Colonic mucosa (tissue), 4 donors: ENCODE results near the gene OCIAD1. TPM values are rescaled to one million over a fixed set of nuclear protein-coding genes. Genes with fewer than 3 reads are reported as not detected.

Experiments
- DNase-seq: peaks from one replicate; pipeline ENCODE4 v3.0.0-alpha.2; 2020
- H3K27ac ChIP-seq: fragments of 200-600 bp; one replicate; pipeline ENCODE4 v1.8.0; 2021
- H3K27me3 ChIP-seq: fragments of 200-600 bp; one replicate; pipeline ENCODE4 v1.8.0; 2021
- H3K36me3 ChIP-seq: fragments of 200-600 bp; one replicate; pipeline ENCODE4 v1.8.0; 2021
- H3K4me1 ChIP-seq: fragments of 200-600 bp; one replicate; pipeline ENCODE4 v1.8.0; 2021; ENCODE audit warnings: mild to moderate bottlenecking
- H3K4me3 ChIP-seq: fragments of 200-600 bp; one replicate; pipeline ENCODE4 v1.8.0; 2021
- H3K9ac ChIP-seq, 2 donors: one replicate each; pipeline ENCODE4 v1.7.0; 2013; ENCODE audit warnings: control low read depth in 2 of 2, low read depth in 2 of 2, low read length in 2 of 2
- H3K9me3 ChIP-seq: fragments of 200-600 bp; one replicate; pipeline ENCODE4 v1.8.0; 2021
- intact Hi-C: fragments of 100-400 bp; cut with DNase I; formaldehyde crosslinking; loops from one replicate; pipeline ENCODE4 v1.14.1; 2022
- total RNA-seq, 2 donors: library from RNA; stranded (reverse); fragmentation: NEBNext Ultra II Directional in 1 of 2; extraction: Animal tissue kit (Norgen Biotek cat#: 25700) in 1 of 2; gene quantifications; one replicate each; pipeline ENCODE4 v1.2.1, GENCODE V29; 2021
- TF ChIP-seq, protein P1 (sequence below): fragments of 200-600 bp; IDR thresholded peaks from one replicate; pipeline ENCODE4 v1.8.0; 2022; ENCODE audit warnings: antibody characterized with exemption, mild to moderate bottlenecking
- donor health status: healthy.
- donor health status: DM: no; HTN: no; CAD: no.
- donor health status: DM: no; HTN: no; CAD: no.

The OCIAD1 gene
- total RNA-seq, 2 donors from 2014 or later, result 120 to 131 TPM

DNA sequence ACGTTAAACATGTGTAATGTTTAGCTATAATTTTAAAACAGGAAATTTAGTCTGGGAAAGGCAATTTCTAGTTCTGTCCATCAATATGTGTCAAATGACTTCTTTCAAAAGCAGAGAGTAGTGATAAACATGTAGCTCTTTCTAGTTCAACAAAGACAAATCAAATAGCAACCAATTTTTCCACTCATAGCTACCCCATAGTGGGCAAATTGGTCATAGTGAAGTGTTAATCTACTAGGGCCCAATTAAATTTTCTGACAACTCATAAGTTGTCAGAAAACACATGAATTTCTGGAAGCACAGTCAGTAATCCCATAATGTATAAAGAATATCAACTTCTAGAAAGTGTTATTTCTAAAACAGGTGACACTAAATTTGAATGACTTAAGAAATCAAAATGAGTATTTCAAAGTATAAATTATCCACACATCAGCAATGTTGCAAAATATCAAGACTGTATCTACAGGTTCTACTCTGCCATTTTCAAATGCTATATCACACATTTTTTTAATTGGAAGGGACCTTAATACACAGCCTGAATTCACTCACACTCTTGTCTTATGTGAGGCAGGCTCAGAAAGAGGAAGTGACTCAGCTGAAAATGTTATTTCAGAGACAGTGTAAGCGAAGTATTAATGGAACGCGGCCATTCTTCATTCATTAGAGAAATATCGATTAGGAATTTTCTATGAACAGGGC, 68.0 kb downstream of the OCIAD1 start:
- intact Hi-C loops, result no loop called here
- DNase-seq, result no peak
- Histone ChIP-seq H3K4me1 (no peaks in the 10 kb centered on the region), H3K9me3 (no peaks in the 10 kb centered on the region), H3K4me3 (no peak overlapping the region), H3K27me3 (no peaks in the 10 kb centered on the region), H3K9ac (no peak overlapping the region), H3K27ac (no peak overlapping the region), H3K36me3 (no peaks in the 10 kb centered on the region)
- TF ChIP-seq, protein P1, sequence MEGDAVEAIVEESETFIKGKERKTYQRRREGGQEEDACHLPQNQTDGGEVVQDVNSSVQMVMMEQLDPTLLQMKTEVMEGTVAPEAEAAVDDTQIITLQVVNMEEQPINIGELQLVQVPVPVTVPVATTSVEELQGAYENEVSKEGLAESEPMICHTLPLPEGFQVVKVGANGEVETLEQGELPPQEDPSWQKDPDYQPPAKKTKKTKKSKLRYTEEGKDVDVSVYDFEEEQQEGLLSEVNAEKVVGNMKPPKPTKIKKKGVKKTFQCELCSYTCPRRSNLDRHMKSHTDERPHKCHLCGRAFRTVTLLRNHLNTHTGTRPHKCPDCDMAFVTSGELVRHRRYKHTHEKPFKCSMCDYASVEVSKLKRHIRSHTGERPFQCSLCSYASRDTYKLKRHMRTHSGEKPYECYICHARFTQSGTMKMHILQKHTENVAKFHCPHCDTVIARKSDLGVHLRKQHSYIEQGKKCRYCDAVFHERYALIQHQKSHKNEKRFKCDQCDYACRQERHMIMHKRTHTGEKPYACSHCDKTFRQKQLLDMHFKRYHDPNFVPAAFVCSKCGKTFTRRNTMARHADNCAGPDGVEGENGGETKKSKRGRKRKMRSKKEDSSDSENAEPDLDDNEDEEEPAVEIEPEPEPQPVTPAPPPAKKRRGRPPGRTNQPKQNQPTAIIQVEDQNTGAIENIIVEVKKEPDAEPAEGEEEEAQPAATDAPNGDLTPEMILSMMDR, result no peak

DNA sequence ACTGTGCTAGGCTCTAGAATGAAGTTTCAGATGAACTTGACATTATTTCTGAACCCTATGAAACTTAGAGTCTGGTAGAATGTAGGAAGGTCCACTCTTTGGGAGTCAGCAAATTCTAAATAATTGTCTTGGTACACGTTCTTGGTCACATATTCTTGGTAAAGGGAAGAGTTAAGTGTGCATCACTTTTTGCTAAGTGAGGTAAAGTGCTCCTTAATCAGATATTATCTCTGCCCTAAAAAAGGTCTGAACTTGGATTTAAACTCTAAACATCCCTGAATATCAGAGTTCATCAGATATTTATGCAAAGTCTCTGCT, 68.5 kb downstream of the OCIAD1 start:
- Histone ChIP-seq H3K27me3 (no peaks in the 10 kb centered on the region), H3K9me3 (no peaks in the 10 kb centered on the region), H3K36me3 (no peaks in the 10 kb centered on the region), H3K9ac (no peak overlapping the region), H3K27ac (no peak overlapping the region), H3K4me3 (no peak overlapping the region), H3K4me1 (no peaks in the 10 kb centered on the region)
- intact Hi-C loops, result no loop called here
- TF ChIP-seq, protein P1, result no peak
- no peak for DNase-seq

DNA sequence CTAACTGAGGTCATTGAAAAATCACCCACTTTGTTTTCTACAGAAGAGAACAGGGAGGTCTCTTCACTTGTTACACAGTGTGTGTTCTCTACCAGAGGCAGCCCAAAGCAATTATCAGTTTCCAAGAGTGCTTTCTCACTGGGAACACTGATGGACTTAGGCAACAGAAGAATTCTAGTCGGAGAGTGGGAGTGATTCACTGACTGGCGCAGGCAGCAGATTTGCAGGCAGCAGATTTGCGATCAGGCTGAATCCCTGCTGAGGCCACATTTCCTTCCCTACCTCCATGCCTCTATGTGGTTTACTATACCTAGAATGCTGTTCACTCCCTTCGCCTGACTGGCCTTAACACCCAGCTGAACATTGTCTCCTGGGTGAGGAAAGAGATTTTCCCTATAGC, 69.1 kb downstream of the OCIAD1 start:
- H3K27me3 ChIP-seq, result no peaks in the 10 kb centered on the region
- H3K36me3 ChIP-seq, result no peaks in the 10 kb centered on the region
- TF ChIP-seq, protein P1, result no peak
- no peaks in the 10 kb centered on the region for H3K9me3 ChIP-seq
- intact Hi-C loops, result loop anchor here (10.0 kb wide), 1 partner anchor 125 kb away; no protein-coding TSS in a partner anchor
- no peaks in the 10 kb centered on the region for H3K4me1 ChIP-seq
- no peak for DNase-seq
- H3K27ac ChIP-seq, result no peak overlapping the region
- no peak overlapping the region for H3K4me3 ChIP-seq
- no peak overlapping the region for H3K9ac ChIP-seq

DNA sequence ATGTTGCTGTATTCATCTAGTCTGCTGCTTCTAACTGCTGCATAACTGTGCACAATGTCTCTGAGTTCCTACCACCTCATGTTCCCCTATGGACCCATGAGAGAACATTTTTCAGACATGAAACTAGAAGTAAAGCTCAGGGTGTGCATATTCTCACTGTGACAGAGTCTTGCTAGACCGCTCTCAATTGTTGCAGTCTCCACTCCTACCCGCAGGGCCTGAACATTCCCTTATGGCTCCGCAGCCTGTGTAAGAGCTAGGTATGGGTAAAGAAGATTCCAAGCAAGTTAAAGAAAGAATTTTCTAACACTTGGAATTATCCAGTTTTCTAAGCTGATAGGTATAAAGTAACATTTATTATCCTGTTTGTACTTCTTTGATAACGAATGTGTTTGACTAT, 70.3 kb downstream of the OCIAD1 start:
- no peaks in the 10 kb centered on the region for H3K36me3 ChIP-seq
- DNase-seq, result no peak
- intact Hi-C loops, result loop anchor here (10.0 kb wide), 1 partner anchor 126 kb away; no protein-coding TSS in a partner anchor

DNA sequence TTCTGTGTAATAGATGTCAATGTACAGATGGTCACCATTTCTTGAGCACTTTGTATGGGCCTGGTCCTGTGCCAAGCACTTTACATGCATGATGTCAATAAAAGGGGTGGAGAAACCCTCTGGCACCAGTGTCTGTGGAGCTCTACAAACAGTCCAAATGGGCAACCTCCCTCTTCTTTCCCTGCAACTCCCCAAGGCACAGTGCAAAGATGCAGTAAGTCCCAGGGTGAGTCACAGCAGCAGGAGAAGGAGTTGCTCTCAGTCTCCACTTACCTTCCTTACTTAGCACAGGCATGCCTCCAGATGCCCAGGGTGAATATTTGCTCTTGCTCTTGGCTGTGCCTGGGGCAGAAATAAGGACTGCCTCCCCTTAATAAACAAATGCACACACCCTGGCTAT, 71.4 kb downstream of the OCIAD1 start:
- peak; percentile 49 for DNase-seq
- H3K9ac ChIP-seq, result no peak overlapping the region
- intact Hi-C loops, result loop anchor here (10.0 kb wide), 1 partner anchor 127 kb away; no protein-coding TSS in a partner anchor
- H3K4me3 ChIP-seq, result no peak overlapping the region
- no peaks in the 10 kb centered on the region for H3K27me3 ChIP-seq
- H3K4me1 ChIP-seq, result no peaks in the 10 kb centered on the region
- H3K27ac ChIP-seq, result peak overlapping the region; percentile 24
- no peaks in the 10 kb centered on the region for H3K36me3 ChIP-seq
- TF ChIP-seq, protein P1, result no peak
- no peaks in the 10 kb centered on the region for H3K9me3 ChIP-seq

More for the DNA sequence above, 70.3 kb downstream of the OCIAD1 start:
- TF ChIP-seq, protein P1, result no peak
- Histone ChIP-seq H3K4me1 (no peaks in the 10 kb centered on the region), H3K27me3 (no peaks in the 10 kb centered on the region), H3K27ac (no peak overlapping the region), H3K9ac (no peak overlapping the region), H3K9me3 (no peaks in the 10 kb centered on the region), H3K4me3 (no peak overlapping the region)
